Prostate gland (tissue), 2 donors: ENCODE data around the gene FUNDC2. TPM values are rescaled to one million over a fixed set of nuclear protein-coding genes. Genes with fewer than 3 reads are reported as not detected.

Experiments used
- DNase-seq: peaks from one replicate; pipeline ENCODE4 v3.0.0-alpha.2; 2019; ENCODE audit warnings: low spot score
- H3K27ac ChIP-seq, 2 donors: fragments of 200-600 bp; sonication (generic); 2 replicates each; pipeline ENCODE4 v1.5.1; 2017 to 2019
- H3K27me3 ChIP-seq: fragments of 200-600 bp; sonication (generic); replicated peaks from 2 replicates; pipeline ENCODE4 v1.5.1; 2019; ENCODE audit not compliant: insufficient read depth
- H3K36me3 ChIP-seq, 2 donors: fragments of 200-600 bp; sonication (generic); 1 replicate in 1 of 2; 2 replicates in 1 of 2; pipeline versions ENCODE4 v1.5.1 to v1.8.1; 2017 to 2019
- H3K4me1 ChIP-seq: fragments of 200-600 bp; sonication (generic); replicated peaks from 2 replicates; pipeline ENCODE4 v1.5.1; 2019
- H3K4me3 ChIP-seq, 2 donors: fragments of 200-600 bp; sonication (generic); 2 replicates each; pipeline ENCODE4 v1.5.1; 2017 to 2019
- H3K9me3 ChIP-seq: fragments of 200-600 bp; sonication (generic); 2 replicates; pipeline ENCODE4 v1.5.1; 2017
- POLR2A ChIP-seq: fragments of 450-650 bp; IDR thresholded peaks from one replicate; pipeline ENCODE4 v1.6.1; 2016; ENCODE audit warnings: antibody characterized with exemption, mild to moderate bottlenecking
- POLR2AphosphoS5 ChIP-seq: sonication (generic); formaldehyde crosslinking; IDR thresholded peaks from one replicate; pipeline ENCODE4 v1.6.1; 2017; ENCODE audit warnings: antibody characterized with exemption
- WGBS: methylation state at CpG from one replicate; pipeline ENCODE4 v1.1.5; 2018; 5-methylcytosine and 5-hydroxymethylcytosine counted together
- intact Hi-C: fragments of 100-400 bp; cut with DNase I; formaldehyde crosslinking; loops from one replicate; pipeline ENCODE4 v1.14.2; 2022
- total RNA-seq, 2 donors: library from RNA; depleted of rRNA; stranded (reverse); fragments of >200 nt; gene quantifications; one replicate each; pipeline ENCODE4 v1.1.0, GENCODE V29; 2016
- TF ChIP-seq, protein P1 (sequence below), 4 experiments: fragments of 200-600 bp in 2 of 4; fragments of 450-650 bp in 2 of 4; sonication (generic) in 2 of 4; IDR thresholded peaks; 1 replicate in 3 of 4; 2 replicates in 1 of 4; pipeline ENCODE4 v1.5.1; 2016 to 2019; ENCODE audit warnings: antibody characterized with exemption in 4 of 4, mild to moderate bottlenecking in 2 of 4, moderate library complexity in 2 of 4

The FUNDC2 gene
- total RNA-seq, 2 donors from 2014 or later = 47.0 to 72.7 TPM

DNA sequence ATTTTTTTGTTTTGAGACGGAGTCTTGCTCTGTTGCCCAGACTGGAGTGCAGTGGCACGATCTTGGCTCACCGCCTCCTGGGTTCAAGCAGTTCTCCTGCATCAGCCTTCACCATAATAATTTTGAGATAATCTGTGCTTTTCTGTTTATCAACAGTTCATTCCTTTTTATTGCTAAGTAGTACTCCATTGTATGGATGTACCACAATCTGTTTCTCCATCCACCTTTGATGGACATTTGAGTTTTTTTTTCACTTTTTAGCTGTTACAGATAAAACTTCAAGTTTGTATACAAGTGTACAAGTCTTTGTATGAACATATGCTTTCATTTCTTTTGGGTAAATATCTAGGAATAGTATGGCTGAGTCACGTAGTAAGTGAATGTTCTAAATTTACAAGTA is 9.0 kb downstream of the FUNDC2 start:
- no peak for DNase-seq
- no peaks in the 10 kb centered on the region for H3K4me1 ChIP-seq
- WGBS = 96% methylated on average over 4 of the region's 4 CpGs
- no peaks in the 10 kb centered on the region for H3K27me3 ChIP-seq
- no peak overlapping the region for H3K27ac ChIP-seq
- TF ChIP-seq, protein P1, sequence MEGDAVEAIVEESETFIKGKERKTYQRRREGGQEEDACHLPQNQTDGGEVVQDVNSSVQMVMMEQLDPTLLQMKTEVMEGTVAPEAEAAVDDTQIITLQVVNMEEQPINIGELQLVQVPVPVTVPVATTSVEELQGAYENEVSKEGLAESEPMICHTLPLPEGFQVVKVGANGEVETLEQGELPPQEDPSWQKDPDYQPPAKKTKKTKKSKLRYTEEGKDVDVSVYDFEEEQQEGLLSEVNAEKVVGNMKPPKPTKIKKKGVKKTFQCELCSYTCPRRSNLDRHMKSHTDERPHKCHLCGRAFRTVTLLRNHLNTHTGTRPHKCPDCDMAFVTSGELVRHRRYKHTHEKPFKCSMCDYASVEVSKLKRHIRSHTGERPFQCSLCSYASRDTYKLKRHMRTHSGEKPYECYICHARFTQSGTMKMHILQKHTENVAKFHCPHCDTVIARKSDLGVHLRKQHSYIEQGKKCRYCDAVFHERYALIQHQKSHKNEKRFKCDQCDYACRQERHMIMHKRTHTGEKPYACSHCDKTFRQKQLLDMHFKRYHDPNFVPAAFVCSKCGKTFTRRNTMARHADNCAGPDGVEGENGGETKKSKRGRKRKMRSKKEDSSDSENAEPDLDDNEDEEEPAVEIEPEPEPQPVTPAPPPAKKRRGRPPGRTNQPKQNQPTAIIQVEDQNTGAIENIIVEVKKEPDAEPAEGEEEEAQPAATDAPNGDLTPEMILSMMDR (IDR thresholded peaks at IDR 0.05) = no peak
- TF ChIP-seq POLR2A = no peak
- no peak for TF ChIP-seq POLR2AphosphoS5
- intact Hi-C loops = no loop called here
- H3K9me3 ChIP-seq = no peaks in the 10 kb centered on the region
- H3K4me3 ChIP-seq = no peak overlapping the region
- no peaks in the 10 kb centered on the region for H3K36me3 ChIP-seq

DNA sequence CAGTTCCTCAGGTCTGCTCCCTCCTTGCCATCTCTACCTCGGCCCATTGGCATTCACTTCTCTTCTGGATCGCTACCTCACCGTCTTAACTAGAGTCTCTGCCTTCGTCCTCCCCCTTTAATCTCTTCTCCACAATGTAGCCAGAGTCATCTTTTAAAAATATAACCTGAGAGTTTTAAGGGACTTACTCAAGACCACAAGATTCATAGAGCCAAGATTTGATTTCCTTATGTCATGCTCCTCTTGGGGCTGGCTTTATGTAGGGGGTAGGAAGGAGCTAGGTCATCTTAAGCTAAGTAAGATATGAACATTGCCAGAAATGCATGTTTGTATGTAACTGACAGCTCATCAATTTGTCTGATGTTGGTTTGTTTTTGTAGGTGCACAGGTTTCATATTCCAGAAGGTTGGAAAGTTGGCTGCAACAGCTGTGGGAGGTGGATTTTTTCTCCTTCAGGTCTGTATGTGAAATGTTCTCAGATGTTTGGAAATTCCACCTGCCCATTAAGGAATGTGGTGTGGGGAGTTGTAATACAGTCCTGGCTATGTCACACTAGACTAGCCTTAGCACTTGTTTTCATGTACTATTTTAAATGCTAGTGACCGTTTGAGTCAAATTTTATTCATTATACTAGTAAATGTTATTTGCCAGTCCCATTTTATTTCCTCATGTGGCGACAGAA is 19.6 kb downstream of the FUNDC2 start:
- TF ChIP-seq, protein P1 (IDR thresholded peaks at IDR 0.05) = no peak
- TF ChIP-seq POLR2A (no peak), POLR2AphosphoS5 (no peak)

DNA sequence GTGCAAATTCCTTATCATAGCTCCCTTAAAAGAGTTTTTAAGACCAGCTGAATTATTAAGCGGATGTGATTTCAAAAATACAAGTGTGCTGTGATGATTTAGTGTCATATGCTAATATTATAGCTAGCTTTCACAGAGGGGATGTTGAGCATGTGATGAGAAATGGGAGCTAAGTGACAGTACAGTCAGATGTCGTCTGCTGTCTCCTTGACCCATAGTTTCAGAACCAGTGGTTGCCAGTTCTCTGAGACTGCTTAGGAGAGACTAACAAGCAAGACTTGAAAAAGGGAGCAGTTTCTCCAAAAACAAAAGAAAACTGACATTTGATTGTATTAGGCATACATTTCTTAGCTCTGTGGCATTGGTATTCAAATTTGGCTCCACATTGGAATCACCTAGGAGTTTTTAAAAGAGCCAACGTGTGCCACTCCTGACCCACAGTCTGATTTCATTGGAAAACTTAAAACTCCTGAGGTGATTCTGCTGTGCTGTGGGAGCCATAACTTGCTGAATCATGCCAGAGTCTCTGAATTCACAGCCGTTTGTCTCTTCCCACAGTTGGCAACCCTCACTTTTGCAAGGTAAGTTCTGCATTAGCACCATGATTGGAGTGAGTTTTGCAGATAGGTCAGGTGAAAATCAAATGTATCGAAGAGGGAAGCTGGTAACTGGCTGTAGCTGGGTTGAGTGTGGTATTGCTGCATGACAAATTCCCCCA is 20.3 kb downstream of the FUNDC2 start:
- TF ChIP-seq, protein P1 (IDR thresholded peaks at IDR 0.05) = no peak
- TF ChIP-seq POLR2A (no peak), POLR2AphosphoS5 (no peak)
- Histone ChIP-seq H3K36me3 (no peaks in the 10 kb centered on the region), H3K27me3 (no peaks in the 10 kb centered on the region), H3K27ac (no peak overlapping the region), H3K4me1 (no peaks in the 10 kb centered on the region), H3K4me3 (no peak overlapping the region), H3K9me3 (no peaks in the 10 kb centered on the region)
- 88% methylated on average over 5 of the region's 5 CpGs for WGBS
- no peak for DNase-seq
- intact Hi-C loops = no loop called here

More for the DNA sequence above, 19.6 kb downstream of the FUNDC2 start:
- Histone ChIP-seq H3K27me3 (no peaks in the 10 kb centered on the region), H3K4me3 (no peak overlapping the region), H3K9me3 (no peaks in the 10 kb centered on the region), H3K27ac (no peak overlapping the region), H3K4me1 (no peaks in the 10 kb centered on the region), H3K36me3 (no peaks in the 10 kb centered on the region)
- 87% methylated on average over 6 of the region's 6 CpGs for WGBS
- intact Hi-C loops = no loop called here
- no peak for DNase-seq

DNA sequence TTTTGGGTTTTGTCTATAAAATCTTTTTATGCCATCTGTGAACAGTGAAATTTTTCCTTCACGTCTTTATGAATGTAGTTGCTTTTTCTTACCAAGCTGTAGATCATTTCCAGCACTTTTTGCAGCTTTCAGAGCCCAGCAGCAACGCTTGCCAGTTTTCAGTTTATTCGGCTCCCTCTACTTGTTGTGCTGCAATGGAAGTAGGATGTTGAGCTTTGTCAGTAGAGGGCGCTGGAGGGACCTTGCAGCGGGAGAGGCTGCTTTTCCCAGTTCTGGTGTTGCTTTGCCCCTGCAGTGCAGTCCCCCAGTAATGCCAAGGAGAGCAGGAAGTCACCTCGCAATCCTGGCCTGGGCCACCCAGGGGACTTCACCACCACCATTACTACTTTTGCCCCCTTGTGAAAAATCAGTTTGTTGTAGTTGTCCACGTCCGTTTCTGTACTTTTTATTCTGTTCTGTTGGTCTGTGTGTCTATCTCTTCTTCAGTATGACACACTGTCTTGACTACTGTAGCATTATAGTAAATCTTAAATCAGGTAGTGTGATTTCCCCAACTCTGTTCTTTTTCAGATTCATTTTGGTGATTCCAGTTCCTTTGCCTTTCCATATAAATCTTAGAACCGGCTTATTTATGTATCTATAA is 22.5 kb downstream of the FUNDC2 start:
- H3K27me3 ChIP-seq = no peaks in the 10 kb centered on the region
- H3K4me3 ChIP-seq = no peak overlapping the region
- no peaks in the 10 kb centered on the region for H3K4me1 ChIP-seq
- WGBS = 44% methylated on average over 9 of the region's 9 CpGs
- DNase-seq = no peak
- no peak for TF ChIP-seq POLR2AphosphoS5
- TF ChIP-seq, protein P1 (IDR thresholded peaks at IDR 0.05) = no peak
- TF ChIP-seq POLR2A = no peak
- no peaks in the 10 kb centered on the region for H3K9me3 ChIP-seq
- no peak overlapping the region for H3K27ac ChIP-seq
- intact Hi-C loops = no loop called here
- no peaks in the 10 kb centered on the region for H3K36me3 ChIP-seq
